Activated CD8-positive, alpha-beta T cell treated with anti-CD3 and anti-CD28 coated beads, Interleukin-2, amount 10 ng/mL, durations not matched to agents 7 days and 5 days (primary cell): ENCODE measurements around the gene SLC25A20. TPM values are rescaled to one million over a fixed set of nuclear protein-coding genes. Genes with fewer than 3 reads are reported as not detected.

Experiments
- ATAC-seq: fragments of 150-1000 bp; cut with Tn5 transposase; one replicate; pipeline ENCODE4 v1.10.0; 2021; ENCODE audit warnings: moderate library complexity
- CTCF ChIA-PET: fragments of 350-600 bp; sonication (Branson Sonifier 250); formaldehyde crosslinking; loops from one replicate; lab custom pipeline; 2021; ENCODE audit warnings: antibody characterized with exemption; lab: Charles Lee
- POLR2A ChIA-PET: fragments of 350-600 bp; sonication (Branson Sonifier 250); formaldehyde crosslinking; loops from one replicate; lab custom pipeline; 2021; ENCODE audit warnings: antibody characterized with exemption; lab: Charles Lee
- DNase-seq: peaks from one replicate; pipeline ENCODE4 v3.0.0-alpha.2; 2020
- H3K27ac Mint-ChIP-seq: one replicate; pipeline ENCODE4 v1.8.0; 2021; ENCODE audit warnings: mild to moderate bottlenecking, mixed read lengths
- H3K27me3 Mint-ChIP-seq: one replicate; pipeline ENCODE4 v1.8.0; 2021; ENCODE audit warnings: low read depth, mixed read lengths
- H3K36me3 Mint-ChIP-seq: one replicate; pipeline ENCODE4 v1.8.0; 2021; ENCODE audit warnings: low read depth, mixed read lengths
- H3K4me1 Mint-ChIP-seq: one replicate; pipeline ENCODE4 v1.8.0; 2021; ENCODE audit warnings: low read depth, mixed read lengths
- H3K4me3 Mint-ChIP-seq: one replicate; pipeline ENCODE4 v1.8.0; 2021; ENCODE audit warnings: mild to moderate bottlenecking, mixed read lengths
- H3K9me3 Mint-ChIP-seq: one replicate; pipeline ENCODE4 v1.8.0; 2022; ENCODE audit warnings: mixed read lengths; ENCODE audit not compliant: insufficient read depth
- total RNA-seq, 2 experiments: library from RNA; stranded (reverse); gene quantifications; one replicate each; pipeline ENCODE4 v1.2.3, GENCODE V29; 2021

Gene SLC25A20
- 10 to 100 TPM; 29.9 to 33.1 TPM for total RNA-seq

- DNase-seq (peak; percentile 95), ATAC-seq (peak; percentile 94)
- CTCF ChIA-PET = interaction anchor here (0.6 to 2.8 kb wide), 18 partner anchors 9 to 463 kb away, joined by 3 to 22 read pairs (median 6); partner anchors contain the start of genes ARIH2, NCKIPSD, NDUFAF3 and PRKAR2A
- H3K27me3 Mint-ChIP-seq = no peaks in the 10 kb centered on the region
- POLR2A ChIA-PET = interaction anchor here (0.6 to 4.1 kb wide), 11 partner anchors 10 to 182 kb away, joined by 3 to 74 read pairs (median 4); partner anchors contain the start of genes ARIH2, IP6K2, NDUFAF3 and PRKAR2A
- H3K4me1 Mint-ChIP-seq = peaks cover 42% of the 10 kb centered on the region
- H3K36me3 Mint-ChIP-seq = peaks cover 11% of the 10 kb centered on the region
- H3K9me3 Mint-ChIP-seq = no peaks in the 10 kb centered on the region
- H3K27ac Mint-ChIP-seq = peak within 1 kb of the TSS; percentile 99
- peak within 1 kb of the TSS; percentile 90 for H3K4me3 Mint-ChIP-seq
Observed at GRCh38 chr3:48898383-48899234, at the start of gene SLC25A20. TSS of gene SLC25A20 (minus strand) at chr3:48898882. CDS start at chr3:48898794, 88 bp downstream.

- peaks cover 26% of the 10 kb centered on the region for H3K36me3 Mint-ChIP-seq
- H3K27ac Mint-ChIP-seq = no peak overlapping the region
- peaks cover 24% of the 10 kb centered on the region for H3K4me1 Mint-ChIP-seq
- no peaks in the 10 kb centered on the region for H3K9me3 Mint-ChIP-seq
- DNase-seq (no peak), ATAC-seq (no peak)
- ChIA-PET CTCF (interaction anchor here (0.8 to 1.6 kb wide), 3 partner anchors 9 to 16 kb away, joined by 3 read pairs; no protein-coding TSS in a partner anchor), POLR2A (no interaction called here)
- no peak overlapping the region for H3K4me3 Mint-ChIP-seq
- no peaks in the 10 kb centered on the region for H3K27me3 Mint-ChIP-seq
Observed at GRCh38 chr3:48945891-48946549, 47.3 kb upstream of the SLC25A20 start.

- no peak for DNase-seq
- peak overlapping the region; percentile 7 for H3K27ac Mint-ChIP-seq
- ChIA-PET CTCF (interaction anchor here (1.0 to 1.1 kb wide), 2 partner anchors 12 to 76 kb away, joined by 3 read pairs; partner anchors contain the start of gene NDUFAF3), POLR2A (no interaction called here)
- peaks cover 24% of the 10 kb centered on the region for H3K4me1 Mint-ChIP-seq
- ATAC-seq = no peak
- no peaks in the 10 kb centered on the region for H3K27me3 Mint-ChIP-seq
- peaks cover 26% of the 10 kb centered on the region for H3K36me3 Mint-ChIP-seq
- no peak overlapping the region for H3K4me3 Mint-ChIP-seq
- H3K9me3 Mint-ChIP-seq = no peaks in the 10 kb centered on the region
Observed at GRCh38 chr3:48945432-48945831, 46.8 kb upstream of the SLC25A20 start.

GRCh38 chr3:48938689-48939088 is 40.0 kb upstream of the SLC25A20 start:
- peaks cover 34% of the 10 kb centered on the region for H3K4me1 Mint-ChIP-seq
- H3K27me3 Mint-ChIP-seq = no peaks in the 10 kb centered on the region
- H3K9me3 Mint-ChIP-seq = no peaks in the 10 kb centered on the region
- H3K4me3 Mint-ChIP-seq = no peak overlapping the region
- H3K36me3 Mint-ChIP-seq = peaks cover 50% of the 10 kb centered on the region
- no peak overlapping the region for H3K27ac Mint-ChIP-seq
- CTCF ChIA-PET = interaction anchor here (1.2 kb wide), 1 partner anchor 13 kb away, joined by 3 read pairs; no protein-coding TSS in a partner anchor
- no peak for ATAC-seq
- POLR2A ChIA-PET = no interaction called here
- no peak for DNase-seq

- DNase-seq (no peak), ATAC-seq (no peak)
- POLR2A ChIA-PET = no interaction called here
- Mint-ChIP-seq H3K4me1 (peaks cover 32% of the 10 kb centered on the region), H3K9me3 (no peaks in the 10 kb centered on the region), H3K36me3 (peaks cover 48% of the 10 kb centered on the region), H3K27me3 (no peaks in the 10 kb centered on the region), H3K4me3 (no peak overlapping the region), H3K27ac (no peak overlapping the region)
- CTCF ChIA-PET = interaction anchor here (1.2 kb wide), 1 partner anchor 14 kb away, joined by 3 read pairs; no protein-coding TSS in a partner anchor
Observed at GRCh38 chr3:48938156-48938555, 39.5 kb upstream of the SLC25A20 start.

GRCh38 chr3:48935530-48935929 is 36.8 kb upstream of the SLC25A20 start:
- Mint-ChIP-seq H3K36me3 (peaks cover 57% of the 10 kb centered on the region), H3K27ac (no peak overlapping the region), H3K27me3 (no peaks in the 10 kb centered on the region), H3K4me3 (no peak overlapping the region), H3K9me3 (no peaks in the 10 kb centered on the region), H3K4me1 (peaks cover 47% of the 10 kb centered on the region)
- ATAC-seq = no peak
- CTCF ChIA-PET = interaction anchor here (1.6 to 2.0 kb wide), 2 partner anchors 17 to 500 kb away, joined by 5 to 8 read pairs; no protein-coding TSS in a partner anchor
- POLR2A ChIA-PET = no interaction called here
- no peak for DNase-seq

GRCh38 chr3:48934333-48934991 is 35.8 kb upstream of the SLC25A20 start:
- ChIA-PET CTCF (interaction anchor here (1.4 to 2.7 kb wide), 4 partner anchors 16 to 499 kb away, joined by 4 to 8 read pairs (median 6); partner anchors contain the start of gene ARIH2), POLR2A (interaction anchor here (0.5 kb wide), 1 partner anchor 66 kb away, joined by 3 read pairs; no protein-coding TSS in a partner anchor)
- no peak overlapping the region for H3K4me3 Mint-ChIP-seq
- H3K4me1 Mint-ChIP-seq = peaks cover 55% of the 10 kb centered on the region
- H3K9me3 Mint-ChIP-seq = no peaks in the 10 kb centered on the region
- ATAC-seq (no peak), DNase-seq (no peak)
- peaks cover 65% of the 10 kb centered on the region for H3K36me3 Mint-ChIP-seq
- no peaks in the 10 kb centered on the region for H3K27me3 Mint-ChIP-seq
- H3K27ac Mint-ChIP-seq = no peak overlapping the region

- DNase-seq = no peak
- no peaks in the 10 kb centered on the region for H3K27me3 Mint-ChIP-seq
- no peak overlapping the region for H3K4me3 Mint-ChIP-seq
- H3K36me3 Mint-ChIP-seq = peaks cover 73% of the 10 kb centered on the region
- POLR2A ChIA-PET = interaction anchor here (1.3 kb wide), 1 partner anchor 13 kb away, joined by 5 read pairs; the partner anchor contains the start of gene ARIH2
- no peak for ATAC-seq
- CTCF ChIA-PET = interaction anchor here (1.6 to 5.2 kb wide), 3 partner anchors 13 to 56 kb away, joined by 6 to 28 read pairs (median 8); partner anchors contain the start of gene ARIH2
- H3K9me3 Mint-ChIP-seq = no peaks in the 10 kb centered on the region
- peak overlapping the region; percentile 69 for H3K27ac Mint-ChIP-seq
- peaks cover 67% of the 10 kb centered on the region for H3K4me1 Mint-ChIP-seq
Observed at GRCh38 chr3:48931944-48932580, 33.4 kb upstream of the SLC25A20 start.

- Mint-ChIP-seq H3K4me3 (no peak overlapping the region), H3K9me3 (no peaks in the 10 kb centered on the region), H3K36me3 (peaks cover 77% of the 10 kb centered on the region), H3K4me1 (peaks cover 73% of the 10 kb centered on the region), H3K27ac (no peak overlapping the region), H3K27me3 (no peaks in the 10 kb centered on the region)
- CTCF ChIA-PET = interaction anchor here (2.1 to 5.2 kb wide), 3 partner anchors 11 to 32 kb away, joined by 6 to 28 read pairs (median 15); partner anchors contain the start of genes ARIH2 and SLC25A20
- POLR2A ChIA-PET = interaction anchor here (0.6 to 4.3 kb wide), 2 partner anchors 12 to 57 kb away, joined by 3 to 28 read pairs; partner anchors contain the start of gene ARIH2
- no peak for ATAC-seq
- DNase-seq = no peak
Observed at GRCh38 chr3:48930590-48930989, 31.9 kb upstream of the SLC25A20 start.

GRCh38 chr3:48929358-48930035 is 30.8 kb upstream of the SLC25A20 start:
- H3K9me3 Mint-ChIP-seq = no peaks in the 10 kb centered on the region
- ChIA-PET POLR2A (interaction anchor here (0.6 to 4.3 kb wide), 4 partner anchors 11 to 49 kb away, joined by 3 to 28 read pairs (median 4); partner anchors contain the start of gene ARIH2), CTCF (interaction anchor here (0.7 to 5.2 kb wide), 5 partner anchors 10 to 31 kb away, joined by 3 to 28 read pairs (median 6); partner anchors contain the start of genes ARIH2 and SLC25A20)
- H3K36me3 Mint-ChIP-seq = peaks cover 69% of the 10 kb centered on the region
- H3K27me3 Mint-ChIP-seq = no peaks in the 10 kb centered on the region
- no peak overlapping the region for H3K4me3 Mint-ChIP-seq
- DNase-seq (no peak), ATAC-seq (no peak)
- H3K4me1 Mint-ChIP-seq = peaks cover 68% of the 10 kb centered on the region
- H3K27ac Mint-ChIP-seq = peak overlapping the region; percentile 25
